ENCODE measurements around the gene ARID1B.

GRCh38 chr6:157025437-157025836 lies 248.3 kb downstream of the ARID1B start:
- TF ChIP-seq KAT7 (CRISPR knock-in tag; IDR thresholded peaks at IDR 0.05; ENCODE audit: borderline replicate concordance), result no peak
- no peak for TF ChIP-seq CTCF (IDR thresholded peaks at IDR 0.05)
- no peak for TF ChIP-seq USF2 (CRISPR knock-in tag; IDR thresholded peaks at IDR 0.05)
- TF ChIP-seq HMGXB4 (CRISPR knock-in tag; IDR thresholded peaks at IDR 0.05), result no peak
- TF ChIP-seq, protein P1, sequence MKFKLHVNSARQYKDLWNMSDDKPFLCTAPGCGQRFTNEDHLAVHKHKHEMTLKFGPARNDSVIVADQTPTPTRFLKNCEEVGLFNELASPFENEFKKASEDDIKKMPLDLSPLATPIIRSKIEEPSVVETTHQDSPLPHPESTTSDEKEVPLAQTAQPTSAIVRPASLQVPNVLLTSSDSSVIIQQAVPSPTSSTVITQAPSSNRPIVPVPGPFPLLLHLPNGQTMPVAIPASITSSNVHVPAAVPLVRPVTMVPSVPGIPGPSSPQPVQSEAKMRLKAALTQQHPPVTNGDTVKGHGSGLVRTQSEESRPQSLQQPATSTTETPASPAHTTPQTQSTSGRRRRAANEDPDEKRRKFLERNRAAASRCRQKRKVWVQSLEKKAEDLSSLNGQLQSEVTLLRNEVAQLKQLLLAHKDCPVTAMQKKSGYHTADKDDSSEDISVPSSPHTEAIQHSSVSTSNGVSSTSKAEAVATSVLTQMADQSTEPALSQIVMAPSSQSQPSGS (CRISPR knock-in tag; IDR thresholded peaks at IDR 0.05; ENCODE audit: borderline replicate concordance, low read depth), result no peak
- TF ChIP-seq, protein P2, sequence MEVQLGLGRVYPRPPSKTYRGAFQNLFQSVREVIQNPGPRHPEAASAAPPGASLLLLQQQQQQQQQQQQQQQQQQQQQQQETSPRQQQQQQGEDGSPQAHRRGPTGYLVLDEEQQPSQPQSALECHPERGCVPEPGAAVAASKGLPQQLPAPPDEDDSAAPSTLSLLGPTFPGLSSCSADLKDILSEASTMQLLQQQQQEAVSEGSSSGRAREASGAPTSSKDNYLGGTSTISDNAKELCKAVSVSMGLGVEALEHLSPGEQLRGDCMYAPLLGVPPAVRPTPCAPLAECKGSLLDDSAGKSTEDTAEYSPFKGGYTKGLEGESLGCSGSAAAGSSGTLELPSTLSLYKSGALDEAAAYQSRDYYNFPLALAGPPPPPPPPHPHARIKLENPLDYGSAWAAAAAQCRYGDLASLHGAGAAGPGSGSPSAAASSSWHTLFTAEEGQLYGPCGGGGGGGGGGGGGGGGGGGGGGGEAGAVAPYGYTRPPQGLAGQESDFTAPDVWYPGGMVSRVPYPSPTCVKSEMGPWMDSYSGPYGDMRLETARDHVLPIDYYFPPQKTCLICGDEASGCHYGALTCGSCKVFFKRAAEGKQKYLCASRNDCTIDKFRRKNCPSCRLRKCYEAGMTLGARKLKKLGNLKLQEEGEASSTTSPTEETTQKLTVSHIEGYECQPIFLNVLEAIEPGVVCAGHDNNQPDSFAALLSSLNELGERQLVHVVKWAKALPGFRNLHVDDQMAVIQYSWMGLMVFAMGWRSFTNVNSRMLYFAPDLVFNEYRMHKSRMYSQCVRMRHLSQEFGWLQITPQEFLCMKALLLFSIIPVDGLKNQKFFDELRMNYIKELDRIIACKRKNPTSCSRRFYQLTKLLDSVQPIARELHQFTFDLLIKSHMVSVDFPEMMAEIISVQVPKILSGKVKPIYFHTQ (CRISPR knock-in tag; IDR thresholded peaks at IDR 0.05), result no peak
- TF ChIP-seq TCF7 (CRISPR knock-in tag; IDR thresholded peaks at IDR 0.05; ENCODE audit: low read depth), result no peak
- no peak for TF ChIP-seq MAX (CRISPR knock-in tag; IDR thresholded peaks at IDR 0.05)
